WTC11 (cell line): ENCODE data around the gene SKAP1. TPM values are rescaled to one million over a fixed set of nuclear protein-coding genes. Genes with fewer than 3 reads are reported as not detected.

Experiments
- ATAC-seq: fragments of 200-7000 bp; cut with Tn5 transposase; 2 replicates; pipeline ENCODE4 v1.10.0; 2021; ENCODE audit warnings: mild to moderate bottlenecking, moderate library complexity
- CTCF ChIA-PET: fragments of 300-600 bp; sonication (Branson Sonifier 250); formaldehyde crosslinking; loops from one replicate; lab custom pipeline; 2021; ENCODE audit warnings: antibody characterized with exemption; lab: Charles Lee
- POLR2A ChIA-PET: fragments of 350-600 bp; sonication (Branson Sonifier 250); formaldehyde crosslinking; loops from one replicate; lab custom pipeline; 2021; ENCODE audit warnings: antibody characterized with exemption; lab: Charles Lee
- DNase-seq: peaks from one replicate; pipeline ENCODE4 v3.0.0; 2021; ENCODE audit warnings: low spot score
- H3K27ac Mint-ChIP-seq: 2 replicates; pipeline ENCODE4 v1.8.0; 2021; ENCODE audit warnings: mixed read lengths
- H3K27me3 Mint-ChIP-seq: 2 replicates; pipeline ENCODE4 v1.8.0; 2021; ENCODE audit warnings: low read depth, mild to moderate bottlenecking, moderate library complexity, mixed read lengths
- H3K36me3 Mint-ChIP-seq: 2 replicates; pipeline ENCODE4 v1.8.0; 2021; ENCODE audit warnings: mixed read lengths
- H3K4me1 Mint-ChIP-seq: 2 replicates; pipeline ENCODE4 v1.8.0; 2022; ENCODE audit warnings: mixed read lengths
- H3K4me3 Mint-ChIP-seq: 2 replicates; pipeline ENCODE4 v1.8.0; 2021; ENCODE audit warnings: mild to moderate bottlenecking, moderate library complexity, mixed read lengths
- H3K9me3 Mint-ChIP-seq: 2 replicates; pipeline ENCODE4 v1.8.0; 2021; ENCODE audit warnings: mixed read lengths
- ATF6 ChIP-seq: sonication (generic); formaldehyde crosslinking; IDR thresholded peaks from 2 replicates; pipeline ENCODE4 v1.8.1; 2023; ENCODE audit warnings: mild to moderate bottlenecking, missing genetic modification reagents
- CBFB ChIP-seq: sonication (generic); formaldehyde crosslinking; IDR thresholded peaks from 2 replicates; pipeline ENCODE4 v1.8.1; 2022; ENCODE audit warnings: mild to moderate bottlenecking, low read depth, missing genetic modification reagents
- ELF4 ChIP-seq: sonication (generic); formaldehyde crosslinking; IDR thresholded peaks from 2 replicates; pipeline ENCODE4 v1.8.1; 2022; ENCODE audit warnings: low read depth, mild to moderate bottlenecking, moderate library complexity, missing genetic modification reagents
- HMGA2 ChIP-seq: fragments of 250-450 bp; sonication (Bioruptor Pico); IDR thresholded peaks from 2 replicates; pipeline ENCODE4 v1.4.0; 2021; ENCODE audit warnings: mild to moderate bottlenecking, moderate library complexity
- PRRX2 ChIP-seq: fragments of 250-450 bp; sonication (Bioruptor Pico); IDR thresholded peaks from 2 replicates; pipeline ENCODE4 v1.8.0; 2021; ENCODE audit warnings: mild to moderate bottlenecking
- ZMAT4 ChIP-seq: fragments of 250-450 bp; sonication (Bioruptor Pico); IDR thresholded peaks from 2 replicates; pipeline ENCODE4 v1.9.0; 2021; ENCODE audit warnings: mild to moderate bottlenecking
- total RNA-seq: library from RNA; stranded (reverse); gene quantifications from 3 replicates; pipeline ENCODE4 v1.2.3, GENCODE V29; 2021
- TF ChIP-seq, protein P1 (sequence below): sonication (generic); formaldehyde crosslinking; IDR thresholded peaks from 2 replicates; pipeline ENCODE4 v1.8.1; 2023; ENCODE audit warnings: mild to moderate bottlenecking, missing genetic modification reagents, moderate library complexity
- TF ChIP-seq, protein P2 (sequence below): sonication (generic); formaldehyde crosslinking; IDR thresholded peaks from 2 replicates; pipeline ENCODE4 v1.8.0; 2022; ENCODE audit warnings: missing genetic modification reagents
- TF ChIP-seq, protein P3 (sequence below): sonication (generic); formaldehyde crosslinking; conservative IDR thresholded peaks from 2 replicates; pipeline ENCODE4 v1.8.1; 2023; ENCODE audit warnings: mild to moderate bottlenecking, low read depth, missing genetic modification reagents, moderate library complexity

SKAP1 gene
- total RNA-seq, 1 experiment from 2014 or later, result not detected

GRCh38 chr17:48159232-48159631 lies 270.8 kb downstream of the SKAP1 start:
- Mint-ChIP-seq H3K4me3 (peak overlapping the region; percentile 29), H3K9me3 (no peaks in the 10 kb centered on the region), H3K4me1 (peaks cover 61% of the 10 kb centered on the region), H3K36me3 (no peaks in the 10 kb centered on the region), H3K27ac (no peak overlapping the region), H3K27me3 (peaks cover 83% of the 10 kb centered on the region)
- TF ChIP-seq, protein P1, sequence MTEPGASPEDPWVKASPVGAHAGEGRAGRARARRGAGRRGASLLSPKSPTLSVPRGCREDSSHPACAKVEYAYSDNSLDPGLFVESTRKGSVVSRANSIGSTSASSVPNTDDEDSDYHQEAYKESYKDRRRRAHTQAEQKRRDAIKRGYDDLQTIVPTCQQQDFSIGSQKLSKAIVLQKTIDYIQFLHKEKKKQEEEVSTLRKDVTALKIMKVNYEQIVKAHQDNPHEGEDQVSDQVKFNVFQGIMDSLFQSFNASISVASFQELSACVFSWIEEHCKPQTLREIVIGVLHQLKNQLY (CRISPR knock-in tag), result no peak
- no peak for TF ChIP-seq PRRX2 (CRISPR knock-in tag)
- CTCF ChIA-PET, result interaction anchor here (0.7 to 3.0 kb wide), 14 partner anchors 11 to 459 kb away, joined by 3 to 15 read pairs (median 4); no protein-coding TSS in a partner anchor
- POLR2A ChIA-PET, result interaction anchor here (0.6 to 1.1 kb wide), 4 partner anchors 15 to 368 kb away, joined by 3 to 5 read pairs (median 3); no protein-coding TSS in a partner anchor
- no peak for DNase-seq
- no peak for ATAC-seq

DNA sequence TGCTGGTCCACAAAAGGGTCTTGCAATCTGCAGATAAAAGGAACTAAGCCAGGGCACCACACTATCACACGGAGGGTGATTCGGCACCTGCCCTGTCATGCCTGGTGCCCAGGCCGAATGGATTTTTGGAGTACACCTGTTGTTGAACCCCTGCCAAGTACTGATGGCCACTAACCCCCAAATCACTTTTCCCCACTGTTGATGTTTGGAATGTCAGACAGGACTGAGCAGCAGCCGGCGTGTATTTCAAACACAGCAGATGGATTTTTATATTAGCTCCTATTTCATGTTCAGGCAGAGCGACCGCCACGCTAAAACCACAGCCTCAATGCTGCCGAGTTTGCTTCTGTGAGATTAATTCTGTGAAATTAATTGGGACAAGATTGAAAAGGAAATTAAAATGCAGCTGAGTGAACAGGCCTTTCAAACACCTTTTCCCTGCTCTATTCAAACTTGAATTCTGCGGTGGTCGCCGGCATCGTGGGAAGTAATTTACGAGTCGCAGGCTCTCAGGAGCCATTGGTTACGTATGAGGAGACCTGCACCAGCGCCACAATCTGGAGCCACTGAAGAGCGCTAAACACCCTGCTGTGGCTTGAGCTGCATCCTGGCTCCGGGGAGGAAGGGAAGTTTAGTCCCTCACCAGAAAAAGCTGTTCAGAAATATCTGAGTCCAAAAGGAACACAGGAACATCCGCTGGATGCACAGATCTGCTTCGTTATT lies 274.0 kb downstream of the SKAP1 start:
- POLR2A ChIA-PET, result interaction anchor here (0.5 kb wide), 1 partner anchor 332 kb away, joined by 4 read pairs; no protein-coding TSS in a partner anchor
- ATAC-seq, result 0 out of 2 replicates have a peak, but pooled peaks have one; percentile 11
- Mint-ChIP-seq H3K4me1 (peaks cover 49% of the 10 kb centered on the region), H3K36me3 (no peaks in the 10 kb centered on the region), H3K27me3 (peaks cover 56% of the 10 kb centered on the region), H3K4me3 (no peak overlapping the region), H3K27ac (no peak overlapping the region), H3K9me3 (no peaks in the 10 kb centered on the region)
- CTCF ChIA-PET, result interaction anchor here (0.9 to 1.5 kb wide), 4 partner anchors 21 to 103 kb away, joined by 3 to 6 read pairs (median 4); no protein-coding TSS in a partner anchor
- TF ChIP-seq ELF4, result no peak
- TF ChIP-seq, protein P2, sequence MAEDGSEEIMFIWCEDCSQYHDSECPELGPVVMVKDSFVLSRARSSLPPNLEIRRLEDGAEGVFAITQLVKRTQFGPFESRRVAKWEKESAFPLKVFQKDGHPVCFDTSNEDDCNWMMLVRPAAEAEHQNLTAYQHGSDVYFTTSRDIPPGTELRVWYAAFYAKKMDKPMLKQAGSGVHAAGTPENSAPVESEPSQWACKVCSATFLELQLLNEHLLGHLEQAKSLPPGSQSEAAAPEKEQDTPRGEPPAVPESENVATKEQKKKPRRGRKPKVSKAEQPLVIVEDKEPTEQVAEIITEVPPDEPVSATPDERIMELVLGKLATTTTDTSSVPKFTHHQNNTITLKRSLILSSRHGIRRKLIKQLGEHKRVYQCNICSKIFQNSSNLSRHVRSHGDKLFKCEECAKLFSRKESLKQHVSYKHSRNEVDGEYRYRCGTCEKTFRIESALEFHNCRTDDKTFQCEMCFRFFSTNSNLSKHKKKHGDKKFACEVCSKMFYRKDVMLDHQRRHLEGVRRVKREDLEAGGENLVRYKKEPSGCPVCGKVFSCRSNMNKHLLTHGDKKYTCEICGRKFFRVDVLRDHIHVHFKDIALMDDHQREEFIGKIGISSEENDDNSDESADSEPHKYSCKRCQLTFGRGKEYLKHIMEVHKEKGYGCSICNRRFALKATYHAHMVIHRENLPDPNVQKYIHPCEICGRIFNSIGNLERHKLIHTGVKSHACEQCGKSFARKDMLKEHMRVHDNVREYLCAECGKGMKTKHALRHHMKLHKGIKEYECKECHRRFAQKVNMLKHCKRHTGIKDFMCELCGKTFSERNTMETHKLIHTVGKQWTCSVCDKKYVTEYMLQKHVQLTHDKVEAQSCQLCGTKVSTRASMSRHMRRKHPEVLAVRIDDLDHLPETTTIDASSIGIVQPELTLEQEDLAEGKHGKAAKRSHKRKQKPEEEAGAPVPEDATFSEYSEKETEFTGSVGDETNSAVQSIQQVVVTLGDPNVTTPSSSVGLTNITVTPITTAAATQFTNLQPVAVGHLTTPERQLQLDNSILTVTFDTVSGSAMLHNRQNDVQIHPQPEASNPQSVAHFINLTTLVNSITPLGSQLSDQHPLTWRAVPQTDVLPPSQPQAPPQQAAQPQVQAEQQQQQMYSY, result peak; percentile 79
- no peak for TF ChIP-seq CBFB (CRISPR knock-in tag)
- no peak for TF ChIP-seq ZMAT4 (CRISPR knock-in tag)
- TF ChIP-seq ATF6 (CRISPR knock-in tag), result no peak
- TF ChIP-seq, protein P3, sequence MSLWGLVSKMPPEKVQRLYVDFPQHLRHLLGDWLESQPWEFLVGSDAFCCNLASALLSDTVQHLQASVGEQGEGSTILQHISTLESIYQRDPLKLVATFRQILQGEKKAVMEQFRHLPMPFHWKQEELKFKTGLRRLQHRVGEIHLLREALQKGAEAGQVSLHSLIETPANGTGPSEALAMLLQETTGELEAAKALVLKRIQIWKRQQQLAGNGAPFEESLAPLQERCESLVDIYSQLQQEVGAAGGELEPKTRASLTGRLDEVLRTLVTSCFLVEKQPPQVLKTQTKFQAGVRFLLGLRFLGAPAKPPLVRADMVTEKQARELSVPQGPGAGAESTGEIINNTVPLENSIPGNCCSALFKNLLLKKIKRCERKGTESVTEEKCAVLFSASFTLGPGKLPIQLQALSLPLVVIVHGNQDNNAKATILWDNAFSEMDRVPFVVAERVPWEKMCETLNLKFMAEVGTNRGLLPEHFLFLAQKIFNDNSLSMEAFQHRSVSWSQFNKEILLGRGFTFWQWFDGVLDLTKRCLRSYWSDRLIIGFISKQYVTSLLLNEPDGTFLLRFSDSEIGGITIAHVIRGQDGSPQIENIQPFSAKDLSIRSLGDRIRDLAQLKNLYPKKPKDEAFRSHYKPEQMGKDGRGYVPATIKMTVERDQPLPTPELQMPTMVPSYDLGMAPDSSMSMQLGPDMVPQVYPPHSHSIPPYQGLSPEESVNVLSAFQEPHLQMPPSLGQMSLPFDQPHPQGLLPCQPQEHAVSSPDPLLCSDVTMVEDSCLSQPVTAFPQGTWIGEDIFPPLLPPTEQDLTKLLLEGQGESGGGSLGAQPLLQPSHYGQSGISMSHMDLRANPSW, result no peak
- TF ChIP-seq HMGA2 (CRISPR knock-in tag), result no peak
- DNase-seq, result peak; percentile 36
